Body of pancreas (tissue), 4 donors: ENCODE results near the gene FAM107B. TPM values are rescaled to one million over a fixed set of nuclear protein-coding genes. Genes with fewer than 3 reads are reported as not detected.

Source experiments
- ATAC-seq: fragments of 150-250 bp; one replicate; pipeline ENCODE4 v1.9.1; 2016
- DNase-seq, 4 donors: peaks; one replicate each; pipeline ENCODE4 v3.0.0-alpha.2; 2019
- H3K27ac ChIP-seq, 4 donors: fragments of 200-600 bp; sonication (generic); 1 replicate in 3 of 4; 2 replicates in 1 of 4; pipeline versions ENCODE4 v1.5.1 to v1.6.1; 2016 to 2019; ENCODE audit warnings: mild to moderate bottlenecking in 1 of 4, mixed read lengths in 1 of 4, moderate library complexity in 1 of 4
- H3K27me3 ChIP-seq, 2 donors: fragments of 200-600 bp; sonication (generic); one replicate each; pipeline ENCODE4 v1.6.0; 2016; ENCODE audit warnings: mild to moderate bottlenecking in 1 of 2
- H3K36me3 ChIP-seq, 2 donors: fragments of 200-600 bp; sonication (generic); replicated peaks in 1 of 2; 2 replicates each; pipeline ENCODE4 v1.5.1; 2016; ENCODE audit warnings: low read depth in 2 of 2; ENCODE audit not compliant: insufficient read depth in 1 of 2
- H3K4me1 ChIP-seq: fragments of 200-600 bp; sonication (generic); one replicate; pipeline ENCODE4 v1.6.0; 2016
- H3K4me3 ChIP-seq, 2 donors: fragments of 200-600 bp; sonication (generic); 1 replicate in 1 of 2; 2 replicates in 1 of 2; pipeline ENCODE4 v1.5.1; 2016 to 2019
- H3K9me3 ChIP-seq, 3 donors: fragments of 200-600 bp; sonication (generic); 1 replicate in 2 of 3; 2 replicates in 1 of 3; pipeline ENCODE4 v1.5.1; 2016
- CTCF ChIP-seq, 7 experiments: fragments of 450-650 bp in 4 of 7; fragments of 200-600 bp in 3 of 7; sonication (generic) in 3 of 7; IDR thresholded peaks; one replicate each; pipeline ENCODE4 v1.5.1; 2016 to 2019; ENCODE audit warnings: antibody characterized with exemption in 7 of 7
- POLR2A ChIP-seq, 3 donors: fragments of 450-650 bp; IDR thresholded peaks; one replicate each; pipeline ENCODE4 v1.6.1; 2016; ENCODE audit warnings: antibody characterized with exemption in 3 of 3, mild to moderate bottlenecking in 2 of 3
- WGBS, 2 donors: methylation state at CpG; one replicate each; pipeline ENCODE4 v1.1.5; 2017; 5-methylcytosine and 5-hydroxymethylcytosine counted together
- intact Hi-C: fragments of 100-400 bp; cut with DNase I; formaldehyde crosslinking; loops from one replicate; pipeline ENCODE4 v1.15.1; 2023
- total RNA-seq, 2 donors: library from RNA; depleted of rRNA; stranded (reverse); fragments of >200 nt; gene quantifications; one replicate each; pipeline ENCODE4 v1.1.0, GENCODE V29; 2016

The FAM107B gene
- total RNA-seq, 2 donors from 2014 or later, result 19.4 to 45.9 TPM

GRCh38 chr10:14578060-14578952 lies 196.4 kb downstream of the FAM107B start:
- no peaks in the 10 kb centered on the region for H3K9me3 ChIP-seq
- no peaks in the 10 kb centered on the region for H3K27me3 ChIP-seq
- TF ChIP-seq POLR2A (IDR thresholded peaks at IDR 0.05) (no peak), CTCF (IDR thresholded peaks at IDR 0.05) (no peak)
- no peaks in the 10 kb centered on the region for H3K36me3 ChIP-seq
- intact Hi-C loops, result no loop called here
- H3K4me3 ChIP-seq, result no peak overlapping the region
- H3K4me1 ChIP-seq, result peaks cover 60% of the 10 kb centered on the region
- WGBS, 2 donors, result 31 to 37% methylated on average over 18 of the region's 18 CpGs
- ATAC-seq (peak; percentile 65), DNase-seq (peak in 3 of 4 donors; percentile 39 to 61 (median 45))
- H3K27ac ChIP-seq, result peak overlapping the region; percentile 21 to 84 (median 76)

GRCh38 chr10:14574885-14575284 lies 199.8 kb downstream of the FAM107B start:
- Histone ChIP-seq H3K27ac (peak overlapping the region in 1 of 4 donors; percentile 26), H3K4me1 (peaks cover 72% of the 10 kb centered on the region), H3K27me3 (no peaks in the 10 kb centered on the region), H3K36me3 (no peaks in the 10 kb centered on the region), H3K9me3 (no peaks in the 10 kb centered on the region), H3K4me3 (no peak overlapping the region)
- TF ChIP-seq POLR2A (IDR thresholded peaks at IDR 0.05), result no peak
- no peak for TF ChIP-seq CTCF (IDR thresholded peaks at IDR 0.05)
- ATAC-seq (no peak), DNase-seq (no peak)
- WGBS, 2 donors, result 83 to 88% methylated on average over 6 of the region's 6 CpGs
- intact Hi-C loops, result no loop called here

GRCh38 chr10:14574291-14574690 lies 200.4 kb downstream of the FAM107B start:
- Histone ChIP-seq H3K4me1 (peaks cover 72% of the 10 kb centered on the region), H3K4me3 (no peak overlapping the region)

GRCh38 chr10:14573666-14574261 lies 200.9 kb downstream of the FAM107B start:
- Histone ChIP-seq H3K27ac (peak overlapping the region in 2 of 4 donors; percentile 84 to 92), H3K9me3 (no peaks in the 10 kb centered on the region), H3K4me1 (peaks cover 72% of the 10 kb centered on the region), H3K4me3 (no peak overlapping the region), H3K27me3 (no peaks in the 10 kb centered on the region), H3K36me3 (no peaks in the 10 kb centered on the region)
- intact Hi-C loops, result no loop called here
- DNase-seq, result no peak
- no peak for TF ChIP-seq POLR2A (IDR thresholded peaks at IDR 0.05)
- no peak for TF ChIP-seq CTCF (IDR thresholded peaks at IDR 0.05)
- ATAC-seq, result no peak
- 46 to 70% methylated on average over 1 of the region's 1 CpG for WGBS, 2 donors

More at GRCh38 chr10:14574291-14574690, 200.4 kb downstream of the FAM107B start:
- Histone ChIP-seq H3K9me3 (no peaks in the 10 kb centered on the region), H3K36me3 (no peaks in the 10 kb centered on the region), H3K27ac (peak overlapping the region in 1 of 4 donors; percentile 92), H3K27me3 (no peaks in the 10 kb centered on the region)
- TF ChIP-seq POLR2A (IDR thresholded peaks at IDR 0.05) (no peak), CTCF (IDR thresholded peaks at IDR 0.05) (no peak)
- intact Hi-C loops, result no loop called here
- DNase-seq (no peak), ATAC-seq (no peak)
- 84 to 87% methylated on average over 3 of the region's 3 CpGs for WGBS, 2 donors
